Measurements from ENCODE around the gene KLHDC7B. TPM values are rescaled to one million over a fixed set of nuclear protein-coding genes. Genes with fewer than 3 reads are reported as not detected.

KLHDC7B gene
- total and polyA plus RNA-seq, 2 of the 13 experiments (the other 11 are each of a cell fraction or from before 2014, with no cell fraction given), result 0.11 TPM; not detected in 1

DNA sequence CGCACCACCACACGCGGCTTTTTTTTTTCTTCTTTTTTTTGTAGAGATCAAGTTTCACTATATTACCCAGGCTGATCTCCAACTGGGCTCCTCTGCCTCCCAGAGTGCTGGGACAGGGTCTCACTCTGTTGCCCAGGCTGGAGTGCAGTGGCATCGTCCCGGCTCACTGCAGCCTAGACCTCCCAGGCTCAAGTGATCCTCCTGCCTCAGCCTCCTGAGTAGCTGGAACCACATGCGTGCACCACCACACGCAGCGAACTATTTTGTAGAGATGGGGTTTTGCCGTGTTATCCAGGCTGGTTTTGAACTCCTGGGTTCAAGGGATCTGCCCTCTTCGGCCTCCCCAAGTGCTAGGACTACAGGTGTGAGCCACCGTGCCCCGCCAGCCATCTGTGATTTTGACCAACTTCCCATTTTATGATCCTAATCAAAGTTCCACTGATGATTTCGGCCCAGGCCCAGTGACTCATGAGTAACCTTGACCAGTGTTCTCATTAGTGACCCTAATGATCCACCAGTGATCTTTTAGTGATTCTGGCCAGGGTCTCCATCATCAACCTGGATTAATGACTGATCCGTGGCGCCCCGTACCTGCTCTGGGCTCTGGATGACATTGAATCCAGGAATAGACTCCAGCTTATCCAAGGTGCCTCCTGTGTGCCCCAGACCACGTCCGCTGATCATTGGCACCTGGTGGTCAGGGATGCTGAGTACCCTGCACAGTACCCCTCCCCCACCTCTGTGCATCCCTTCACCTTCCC is 17.6 kb upstream of the KLHDC7B start (continued):
- TF ChIP-seq, protein P1, sequence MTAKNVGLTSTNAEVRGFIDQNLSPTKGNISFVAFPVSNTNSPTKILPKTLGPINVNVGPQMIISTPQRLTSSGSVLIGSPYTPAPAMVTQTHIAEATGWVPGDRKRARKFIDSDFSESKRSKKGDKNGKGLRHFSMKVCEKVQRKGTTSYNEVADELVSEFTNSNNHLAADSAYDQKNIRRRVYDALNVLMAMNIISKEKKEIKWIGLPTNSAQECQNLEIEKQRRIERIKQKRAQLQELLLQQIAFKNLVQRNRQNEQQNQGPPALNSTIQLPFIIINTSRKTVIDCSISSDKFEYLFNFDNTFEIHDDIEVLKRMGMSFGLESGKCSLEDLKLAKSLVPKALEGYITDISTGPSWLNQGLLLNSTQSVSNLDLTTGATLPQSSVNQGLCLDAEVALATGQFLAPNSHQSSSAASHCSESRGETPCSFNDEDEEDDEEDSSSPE (CRISPR knock-in tag; IDR thresholded peaks at IDR 0.05), result no peak
- TF ChIP-seq, protein P2, sequence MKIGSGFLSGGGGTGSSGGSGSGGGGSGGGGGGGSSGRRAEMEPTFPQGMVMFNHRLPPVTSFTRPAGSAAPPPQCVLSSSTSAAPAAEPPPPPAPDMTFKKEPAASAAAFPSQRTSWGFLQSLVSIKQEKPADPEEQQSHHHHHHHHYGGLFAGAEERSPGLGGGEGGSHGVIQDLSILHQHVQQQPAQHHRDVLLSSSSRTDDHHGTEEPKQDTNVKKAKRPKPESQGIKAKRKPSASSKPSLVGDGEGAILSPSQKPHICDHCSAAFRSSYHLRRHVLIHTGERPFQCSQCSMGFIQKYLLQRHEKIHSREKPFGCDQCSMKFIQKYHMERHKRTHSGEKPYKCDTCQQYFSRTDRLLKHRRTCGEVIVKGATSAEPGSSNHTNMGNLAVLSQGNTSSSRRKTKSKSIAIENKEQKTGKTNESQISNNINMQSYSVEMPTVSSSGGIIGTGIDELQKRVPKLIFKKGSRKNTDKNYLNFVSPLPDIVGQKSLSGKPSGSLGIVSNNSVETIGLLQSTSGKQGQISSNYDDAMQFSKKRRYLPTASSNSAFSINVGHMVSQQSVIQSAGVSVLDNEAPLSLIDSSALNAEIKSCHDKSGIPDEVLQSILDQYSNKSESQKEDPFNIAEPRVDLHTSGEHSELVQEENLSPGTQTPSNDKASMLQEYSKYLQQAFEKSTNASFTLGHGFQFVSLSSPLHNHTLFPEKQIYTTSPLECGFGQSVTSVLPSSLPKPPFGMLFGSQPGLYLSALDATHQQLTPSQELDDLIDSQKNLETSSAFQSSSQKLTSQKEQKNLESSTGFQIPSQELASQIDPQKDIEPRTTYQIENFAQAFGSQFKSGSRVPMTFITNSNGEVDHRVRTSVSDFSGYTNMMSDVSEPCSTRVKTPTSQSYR (CRISPR knock-in tag; IDR thresholded peaks at IDR 0.05; ENCODE audit: borderline replicate concordance), result peak; percentile 71; the same call in 1 of the 2 replicates
- TF ChIP-seq CREM (IDR thresholded peaks at IDR 0.05), result no peak
- no peak for TF ChIP-seq CREM (CRISPR knock-in tag; IDR thresholded peaks at IDR 0.05)
- no peak for TF ChIP-seq ZNF557 (CRISPR knock-in tag; IDR thresholded peaks at IDR 0.05)
- TF ChIP-seq, protein P3, sequence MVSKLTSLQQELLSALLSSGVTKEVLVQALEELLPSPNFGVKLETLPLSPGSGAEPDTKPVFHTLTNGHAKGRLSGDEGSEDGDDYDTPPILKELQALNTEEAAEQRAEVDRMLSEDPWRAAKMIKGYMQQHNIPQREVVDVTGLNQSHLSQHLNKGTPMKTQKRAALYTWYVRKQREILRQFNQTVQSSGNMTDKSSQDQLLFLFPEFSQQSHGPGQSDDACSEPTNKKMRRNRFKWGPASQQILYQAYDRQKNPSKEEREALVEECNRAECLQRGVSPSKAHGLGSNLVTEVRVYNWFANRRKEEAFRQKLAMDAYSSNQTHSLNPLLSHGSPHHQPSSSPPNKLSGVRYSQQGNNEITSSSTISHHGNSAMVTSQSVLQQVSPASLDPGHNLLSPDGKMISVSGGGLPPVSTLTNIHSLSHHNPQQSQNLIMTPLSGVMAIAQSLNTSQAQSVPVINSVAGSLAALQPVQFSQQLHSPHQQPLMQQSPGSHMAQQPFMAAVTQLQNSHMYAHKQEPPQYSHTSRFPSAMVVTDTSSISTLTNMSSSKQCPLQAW (CRISPR knock-in tag; IDR thresholded peaks at IDR 0.05), result no peak
- 0 out of 2 replicates have a peak, but pooled peaks have one; percentile 22 for TF ChIP-seq ZNF326 (CRISPR knock-in tag; IDR thresholded peaks at IDR 0.05; ENCODE audit: borderline replicate concordance)
- TF ChIP-seq ZNF460 (CRISPR knock-in tag; IDR thresholded peaks at IDR 0.05; ENCODE audit: borderline replicate concordance), result peak; percentile 14; the same call in 1 of the 2 replicates
- TF ChIP-seq ZNF569 (CRISPR knock-in tag; IDR thresholded peaks at IDR 0.05; ENCODE audit: borderline replicate concordance), result no peak
- TF ChIP-seq ZNF274 (CRISPR knock-in tag; IDR thresholded peaks at IDR 0.05), result no peak
- TF ChIP-seq FOXK1 (CRISPR knock-in tag; IDR thresholded peaks at IDR 0.05; ENCODE audit: borderline replicate concordance, low read depth), result no peak
- TF ChIP-seq, protein P4, sequence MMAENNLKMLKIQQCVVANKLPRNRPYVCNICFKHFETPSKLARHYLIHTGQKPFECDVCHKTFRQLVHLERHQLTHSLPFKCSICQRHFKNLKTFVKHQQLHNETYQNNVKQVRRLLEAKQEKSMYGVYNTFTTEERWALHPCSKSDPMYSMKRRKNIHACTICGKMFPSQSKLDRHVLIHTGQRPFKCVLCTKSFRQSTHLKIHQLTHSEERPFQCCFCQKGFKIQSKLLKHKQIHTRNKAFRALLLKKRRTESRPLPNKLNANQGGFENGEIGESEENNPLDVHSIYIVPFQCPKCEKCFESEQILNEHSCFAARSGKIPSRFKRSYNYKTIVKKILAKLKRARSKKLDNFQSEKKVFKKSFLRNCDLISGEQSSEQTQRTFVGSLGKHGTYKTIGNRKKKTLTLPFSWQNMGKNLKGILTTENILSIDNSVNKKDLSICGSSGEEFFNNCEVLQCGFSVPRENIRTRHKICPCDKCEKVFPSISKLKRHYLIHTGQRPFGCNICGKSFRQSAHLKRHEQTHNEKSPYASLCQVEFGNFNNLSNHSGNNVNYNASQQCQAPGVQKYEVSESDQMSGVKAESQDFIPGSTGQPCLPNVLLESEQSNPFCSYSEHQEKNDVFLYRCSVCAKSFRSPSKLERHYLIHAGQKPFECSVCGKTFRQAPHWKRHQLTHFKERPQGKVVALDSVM (CRISPR knock-in tag; IDR thresholded peaks at IDR 0.05), result peak; percentile 29; the same call in 1 of the 2 replicates
- TF ChIP-seq ZNF317 (CRISPR knock-in tag; IDR thresholded peaks at IDR 0.05), result no peak
- TF ChIP-seq FOXO1 (CRISPR knock-in tag; IDR thresholded peaks at IDR 0.05), result no peak
- no peak for TF ChIP-seq TCF12 (IDR thresholded peaks at IDR 0.05)
- TF ChIP-seq TCF12 (CRISPR knock-in tag; IDR thresholded peaks at IDR 0.05), result no peak
- no peak for TF ChIP-seq ZFP41 (CRISPR knock-in tag; IDR thresholded peaks at IDR 0.05; ENCODE audit: borderline replicate concordance)
- peak; percentile 16 for TF ChIP-seq RBM22 (optimal IDR thresholded peaks at IDR 0.05; ENCODE audit: low read length)
- no peak for TF ChIP-seq ZNF446 (CRISPR knock-in tag; IDR thresholded peaks at IDR 0.05)
- TF ChIP-seq, protein P5, sequence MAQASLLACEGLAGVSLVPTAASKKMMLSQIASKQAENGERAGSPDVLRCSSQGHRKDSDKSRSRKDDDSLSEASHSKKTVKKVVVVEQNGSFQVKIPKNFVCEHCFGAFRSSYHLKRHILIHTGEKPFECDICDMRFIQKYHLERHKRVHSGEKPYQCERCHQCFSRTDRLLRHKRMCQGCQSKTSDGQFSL (CRISPR knock-in tag; IDR thresholded peaks at IDR 0.05), result no peak
- TF ChIP-seq, protein P6, sequence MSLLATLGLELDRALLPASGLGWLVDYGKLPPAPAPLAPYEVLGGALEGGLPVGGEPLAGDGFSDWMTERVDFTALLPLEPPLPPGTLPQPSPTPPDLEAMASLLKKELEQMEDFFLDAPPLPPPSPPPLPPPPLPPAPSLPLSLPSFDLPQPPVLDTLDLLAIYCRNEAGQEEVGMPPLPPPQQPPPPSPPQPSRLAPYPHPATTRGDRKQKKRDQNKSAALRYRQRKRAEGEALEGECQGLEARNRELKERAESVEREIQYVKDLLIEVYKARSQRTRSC (CRISPR knock-in tag; IDR thresholded peaks at IDR 0.05; ENCODE audit: low read depth), result no peak
